Measurements from ENCODE around the gene ACACA.
"Not testable (repeated sequence)": the region's sequence is repeated elsewhere in the genome, so short reads cannot be mapped to it uniquely, and the experiment has no call there.

The ACACA gene

DNA sequence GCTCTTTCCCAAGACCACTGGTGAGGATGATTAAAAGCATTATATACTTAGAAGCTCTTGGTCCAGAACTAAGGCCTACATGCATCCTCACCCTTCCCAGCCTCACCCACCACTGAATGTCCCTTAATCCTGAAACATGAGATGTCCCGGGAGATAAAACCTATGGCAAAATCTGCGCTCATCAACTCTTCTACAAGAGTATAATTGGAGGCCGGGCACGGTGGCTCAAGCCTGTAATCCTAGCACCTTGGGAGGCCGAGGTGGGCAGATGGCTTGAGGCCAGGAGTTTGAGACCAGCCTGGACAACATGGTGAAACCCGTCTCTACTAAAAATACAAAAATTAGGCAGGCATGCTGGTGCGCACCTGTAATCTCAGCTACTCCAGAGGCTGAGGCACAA, 13.3 kb downstream of the ACACA start:
- ATAC-seq (no peak), DNase-seq (no peak)

DNA sequence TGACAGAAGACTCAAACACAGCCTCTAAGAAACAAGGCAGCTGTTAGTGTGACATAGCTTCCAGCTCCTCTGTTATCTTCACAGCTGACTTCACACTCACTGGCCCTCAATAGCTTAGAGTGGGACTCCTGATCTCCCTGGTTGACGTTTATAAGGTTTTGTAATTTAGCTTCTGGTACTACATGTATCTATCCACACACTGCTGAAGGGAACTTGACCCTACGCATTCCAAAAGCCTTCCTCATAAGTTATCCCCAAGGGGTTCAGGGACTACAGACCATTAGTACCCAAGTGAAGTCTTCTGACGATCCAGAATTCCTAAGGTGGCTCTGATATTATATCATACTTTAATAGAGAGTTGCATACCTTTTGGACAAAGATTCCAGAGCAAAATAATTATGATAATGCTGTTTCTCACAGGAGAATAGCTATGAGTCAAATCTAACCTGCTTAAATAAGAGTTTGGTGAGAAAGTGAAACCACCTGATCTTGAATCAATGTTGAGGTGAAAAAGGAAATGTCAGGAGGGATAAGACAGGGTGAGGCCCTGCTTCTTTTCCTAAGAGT, 14.5 kb downstream of the ACACA start:
- ATAC-seq (peak; percentile 79), DNase-seq (no peak)

DNA sequence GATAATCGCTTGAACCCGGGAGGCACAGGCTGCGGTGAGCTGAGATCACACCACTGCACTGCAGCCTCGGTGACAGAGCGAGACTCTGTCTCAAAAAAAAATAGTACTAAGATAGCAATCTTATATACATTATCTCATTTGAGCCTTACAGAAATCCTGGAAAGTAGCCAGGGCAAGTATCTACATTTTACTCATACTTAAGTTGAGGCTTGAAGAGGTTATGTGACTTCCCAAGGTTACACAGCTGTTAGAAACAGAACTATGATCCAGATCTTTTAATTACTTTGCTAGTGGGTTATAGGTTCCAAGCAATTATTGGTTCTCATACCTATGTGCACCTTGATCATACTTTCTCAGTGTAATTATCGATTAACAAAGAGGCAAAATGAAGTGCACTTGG, 15.5 kb downstream of the ACACA start:
- ATAC-seq (no peak), DNase-seq (no peak)

DNA sequence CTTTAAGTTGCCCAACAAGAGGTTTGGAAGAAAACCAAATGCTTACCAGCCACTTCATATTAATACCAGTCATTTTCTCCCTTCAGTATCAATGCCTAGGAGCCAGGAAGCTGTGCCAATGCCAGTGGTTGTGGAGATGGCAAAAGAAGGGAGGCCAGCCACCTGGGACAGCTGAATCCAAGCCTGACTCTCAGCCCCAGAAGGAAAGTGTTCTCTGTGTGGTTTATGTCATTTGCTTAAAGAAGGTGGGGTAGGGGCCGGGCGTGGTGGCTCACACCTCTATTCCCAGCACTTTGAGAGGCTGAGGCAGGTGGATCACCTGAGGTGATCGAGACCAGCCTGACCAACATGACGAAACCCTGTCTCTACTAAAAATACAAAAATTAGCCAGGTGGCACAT, 17.5 kb downstream of the ACACA start:
- DNase-seq (no peak), ATAC-seq (no peak)

DNA sequence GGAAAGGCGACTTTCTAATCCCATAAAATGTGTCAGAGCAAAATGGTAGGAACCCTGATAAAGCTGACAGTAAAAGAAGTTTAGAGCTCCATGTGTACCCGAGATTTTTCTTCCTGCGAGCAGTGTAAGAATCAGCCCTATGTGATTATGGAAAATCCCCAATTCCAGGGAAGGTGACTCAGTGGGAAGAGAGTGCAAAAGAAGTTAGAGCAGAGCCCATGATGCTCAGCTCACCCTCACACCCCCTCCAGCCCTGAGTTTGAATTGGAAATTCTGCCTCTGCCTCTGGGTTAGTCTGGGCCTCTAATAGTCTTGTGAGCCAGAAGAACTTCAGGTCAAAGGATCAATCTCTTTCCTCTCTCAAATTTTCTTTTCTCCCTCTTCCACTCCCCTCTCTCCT, 18.4 kb downstream of the ACACA start:
- no peak for ATAC-seq
- DNase-seq, result no peak

DNA sequence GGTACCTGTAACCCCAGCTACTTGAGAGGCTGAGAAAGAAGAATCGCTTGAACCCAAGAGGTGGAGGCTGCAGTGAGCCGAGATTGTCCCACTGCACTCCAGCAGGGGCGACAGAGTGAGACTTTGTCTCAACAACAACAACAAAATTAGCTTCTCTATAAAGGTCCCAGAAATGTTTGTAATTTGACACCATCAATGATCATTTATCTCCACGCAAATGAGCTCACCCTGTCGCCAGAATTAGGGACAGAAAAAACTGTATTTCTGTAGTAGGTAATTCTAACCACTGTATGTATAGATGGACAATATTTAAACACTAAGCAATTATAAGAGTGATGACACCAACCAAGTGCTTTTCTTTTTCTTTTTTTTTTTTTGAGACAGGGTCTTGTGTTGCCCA, 20.2 kb downstream of the ACACA start:
- DNase-seq (no peak), ATAC-seq (no peak)

DNA sequence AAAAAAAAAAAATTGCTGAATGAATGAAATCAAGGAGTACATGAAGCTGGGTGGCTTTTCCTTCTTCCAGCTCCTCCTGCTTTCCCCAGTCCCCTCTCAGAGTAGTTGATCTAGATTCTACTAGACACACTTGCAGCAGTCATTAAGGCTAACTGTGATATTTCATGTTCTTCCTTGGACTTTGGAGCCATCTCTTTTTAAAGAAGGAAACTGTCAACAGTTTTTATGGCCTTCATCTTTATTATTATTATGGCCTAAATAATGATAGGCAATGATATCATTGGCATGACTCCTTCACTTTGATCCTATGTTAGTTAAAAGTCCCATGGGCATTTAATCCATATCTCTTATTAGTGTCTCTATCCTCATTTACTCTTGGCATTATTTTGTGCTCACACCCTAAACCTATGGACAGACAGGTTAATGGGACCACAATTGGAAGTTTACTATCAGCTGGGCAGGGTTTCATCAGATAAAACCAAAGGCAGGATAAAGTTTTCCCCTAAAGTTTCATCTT, 21.1 kb downstream of the ACACA start:
- DNase-seq (no peak), ATAC-seq (no peak)

DNA sequence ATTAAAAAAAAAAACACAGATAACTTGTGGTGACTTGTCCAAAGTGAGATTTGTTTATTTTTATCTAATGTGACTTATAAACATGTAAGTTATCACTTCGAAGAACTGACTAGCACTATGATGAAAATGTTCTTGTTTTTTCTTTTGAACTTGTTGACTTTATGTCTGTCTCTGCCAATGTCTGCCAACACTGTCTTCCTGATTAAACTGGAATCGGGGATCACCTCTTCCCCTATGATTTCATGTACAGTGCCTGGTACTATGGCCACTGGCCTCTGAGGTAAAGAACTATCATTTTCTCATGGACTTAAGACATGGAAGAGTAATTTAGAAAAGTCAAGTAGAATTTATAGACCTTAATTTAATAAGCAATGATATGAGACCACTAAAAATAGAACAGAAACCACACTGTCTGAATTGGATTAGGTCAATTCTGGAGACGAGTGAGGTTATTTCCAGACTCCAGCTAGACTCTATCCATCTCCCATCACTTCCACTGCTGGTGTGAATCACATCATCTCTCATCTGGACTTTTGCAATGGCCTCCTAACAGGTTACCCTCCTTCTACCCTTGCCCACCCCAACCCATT, 22.0 kb downstream of the ACACA start:
- DNase-seq (no peak), ATAC-seq (no peak)

DNA sequence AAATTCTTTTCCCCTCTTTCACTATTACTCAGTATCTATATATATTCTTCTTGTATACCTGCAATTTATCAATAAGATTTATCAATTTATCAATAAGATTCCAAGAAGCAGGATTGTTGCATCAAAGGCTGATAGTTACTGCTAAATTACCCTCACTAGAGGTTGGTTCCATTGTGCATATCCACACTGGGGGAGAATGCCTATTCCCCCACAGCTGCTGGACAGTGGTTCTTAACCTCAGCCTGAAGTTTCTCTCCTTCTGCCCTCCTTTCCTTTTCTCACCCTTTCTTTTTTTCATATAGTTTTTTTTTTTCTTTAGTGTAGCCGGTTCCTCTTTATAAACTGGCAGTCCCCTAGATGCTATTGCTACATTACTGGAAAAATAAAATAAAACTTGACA, 24.6 kb downstream of the ACACA start:
- ATAC-seq (no peak), DNase-seq (no peak)

DNA sequence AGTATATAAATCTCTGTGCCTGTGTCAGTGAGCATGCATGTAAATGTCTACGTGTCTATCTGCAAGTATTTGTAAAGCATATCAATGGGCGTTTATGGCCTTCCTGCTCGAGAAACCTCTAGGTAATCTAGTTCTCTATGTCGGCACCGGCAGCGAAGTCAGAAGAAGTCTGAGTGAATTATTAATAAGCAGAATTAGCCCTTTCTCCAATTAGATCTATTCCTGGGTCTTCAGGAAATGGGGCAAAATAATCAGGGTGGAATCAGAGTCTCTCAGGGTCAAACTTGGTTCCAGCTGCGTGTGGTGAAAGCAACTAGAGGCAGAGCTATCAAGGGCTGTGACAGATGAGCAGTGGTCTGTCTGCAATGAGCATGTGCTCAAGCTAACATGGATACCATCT, 30.9 kb downstream of the ACACA start, which contains the start of gene C17orf78:
C17orf78 (plus strand) TSS at position 280 of the 400 bp plus-strand sequence; CDS start at position 388, 108 bp downstream.
- DNase-seq (no peak), ATAC-seq (no peak)

DNA sequence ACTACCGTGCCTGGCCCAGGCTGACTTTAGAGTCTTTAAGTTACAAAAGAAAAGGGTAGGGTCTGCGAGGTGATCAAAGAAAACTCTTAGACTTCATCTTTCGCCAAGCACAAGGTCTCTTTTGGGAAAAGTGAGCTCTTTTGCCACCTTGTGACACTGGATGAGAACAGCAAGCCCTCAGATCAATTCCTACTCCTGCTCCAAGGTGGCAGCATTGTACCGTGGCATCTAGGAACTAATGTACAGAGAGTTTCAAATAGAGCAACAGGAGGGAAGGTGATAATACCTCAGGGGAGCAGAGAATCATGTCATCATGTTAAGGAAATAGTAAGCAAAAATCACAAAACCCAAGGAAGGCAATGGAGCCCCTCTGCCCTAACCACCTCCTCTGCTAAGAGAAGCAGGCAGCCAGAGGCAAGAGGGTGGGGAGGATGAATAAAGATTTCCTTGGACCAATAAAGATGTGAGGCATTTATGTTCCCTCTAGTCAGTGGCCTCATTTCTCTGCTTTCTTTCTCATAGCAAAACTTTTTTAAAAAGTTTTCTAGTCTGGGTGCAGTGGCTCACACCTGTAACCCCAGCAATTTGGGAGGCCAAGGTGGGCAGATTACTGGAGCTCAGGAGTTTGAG, 33.0 kb downstream of the ACACA start:
- DNase-seq (peak; percentile 63), ATAC-seq (peak; percentile 99)

DNA sequence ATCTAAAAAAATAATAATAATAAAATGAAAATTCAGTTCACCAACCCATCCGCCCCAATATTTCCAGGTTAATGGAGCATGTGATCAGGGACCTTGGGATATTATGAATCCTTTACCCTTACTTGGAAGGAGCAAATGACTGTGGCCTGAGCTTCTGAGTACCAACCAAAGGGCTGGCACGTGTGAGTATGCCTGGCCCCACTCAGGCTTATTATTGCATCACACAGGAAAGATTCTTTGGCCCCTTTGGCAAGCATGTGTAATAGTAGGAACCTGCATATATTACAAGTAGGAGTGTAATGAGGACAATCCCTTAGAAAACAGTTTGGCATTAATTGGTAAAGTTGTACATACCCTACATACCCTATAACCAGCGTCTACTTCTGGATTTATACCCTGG, 38.1 kb downstream of the ACACA start:
- ATAC-seq, result no peak
- DNase-seq, result no peak

DNA sequence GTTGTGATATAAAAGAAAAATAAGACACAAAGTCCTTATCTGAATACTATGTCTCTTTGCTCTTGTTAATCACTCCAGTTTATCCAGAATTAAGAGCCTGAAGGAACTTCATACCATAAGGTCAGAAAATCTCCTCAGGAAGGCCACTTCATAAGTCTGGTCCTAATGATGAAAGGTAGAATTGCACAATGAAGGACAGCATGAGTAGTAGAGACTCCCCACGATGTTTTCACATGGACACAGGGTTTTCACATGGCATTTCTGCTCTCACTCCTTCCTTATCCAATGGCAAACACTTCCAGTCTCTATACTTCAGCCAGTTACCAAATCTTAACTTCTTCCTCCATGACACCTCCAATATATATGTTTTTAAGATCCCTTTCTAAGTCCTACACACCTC, 41.0 kb downstream of the ACACA start:
- ATAC-seq, result no peak
- no peak for DNase-seq

DNA sequence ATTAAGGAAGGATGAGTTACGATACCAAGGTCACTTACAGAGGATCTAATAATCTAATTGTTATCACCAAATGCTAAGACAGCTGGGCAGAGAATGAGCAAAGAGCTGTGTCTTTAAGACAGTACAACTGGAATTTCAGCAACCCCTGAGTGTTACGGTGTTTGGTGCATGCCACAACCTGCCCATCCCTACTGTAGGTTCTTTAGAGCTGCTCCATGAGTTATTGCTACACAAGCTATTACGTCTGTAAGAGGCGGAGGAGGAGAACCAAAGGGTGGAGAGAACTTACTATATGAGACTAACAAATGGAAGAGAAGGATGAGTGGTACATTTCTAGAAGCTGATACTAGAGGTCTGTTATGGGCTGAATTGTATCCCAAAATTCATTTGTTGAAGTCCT, 45.1 kb downstream of the ACACA start:
- ATAC-seq (no peak), DNase-seq (no peak)

DNA sequence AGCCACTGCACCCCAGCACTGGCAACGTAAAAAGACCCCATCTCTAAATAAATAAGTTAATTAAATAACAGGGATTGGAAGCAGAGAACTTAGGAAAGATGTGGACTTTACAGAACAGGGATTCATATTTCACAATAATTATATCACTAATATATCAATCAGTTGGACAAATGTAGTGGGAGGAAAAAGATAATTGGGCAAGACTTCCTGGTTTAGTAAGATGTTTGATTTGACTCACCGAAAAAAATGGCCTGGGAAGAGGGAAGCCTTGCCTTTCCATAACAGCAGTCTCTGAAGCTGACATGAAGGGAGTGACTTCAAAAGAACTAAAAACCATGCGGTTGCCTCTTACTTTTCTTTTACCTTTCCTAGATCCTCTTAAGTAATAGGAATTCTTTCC, 46.0 kb downstream of the ACACA start:
- ATAC-seq, result no peak
- DNase-seq, result no peak

DNA sequence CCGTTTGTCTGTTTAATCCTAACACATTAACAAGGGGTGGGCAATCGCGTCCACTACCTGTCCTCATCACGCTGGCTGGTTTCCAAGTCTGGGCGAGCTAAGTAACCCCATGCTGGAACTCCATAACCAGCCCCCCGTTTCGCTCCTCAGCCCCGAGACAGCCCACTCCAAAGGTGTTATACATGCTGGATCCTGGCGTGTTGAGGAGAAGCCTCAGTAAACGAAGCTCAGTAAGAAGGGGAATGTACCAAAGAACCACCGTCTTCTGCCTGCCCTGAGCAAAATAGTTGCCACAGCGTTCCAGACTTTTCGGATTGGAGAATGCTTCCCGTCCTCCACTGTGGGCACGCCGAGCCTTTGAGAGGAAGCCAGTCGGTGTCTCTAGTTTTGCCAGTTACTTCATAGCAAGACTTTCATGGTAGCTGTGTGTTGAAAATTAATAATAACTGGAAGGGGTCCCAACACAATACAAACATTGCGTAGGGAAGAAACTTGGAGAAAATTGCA, 46.9 kb downstream of the ACACA start:
- no peak for DNase-seq

DNA sequence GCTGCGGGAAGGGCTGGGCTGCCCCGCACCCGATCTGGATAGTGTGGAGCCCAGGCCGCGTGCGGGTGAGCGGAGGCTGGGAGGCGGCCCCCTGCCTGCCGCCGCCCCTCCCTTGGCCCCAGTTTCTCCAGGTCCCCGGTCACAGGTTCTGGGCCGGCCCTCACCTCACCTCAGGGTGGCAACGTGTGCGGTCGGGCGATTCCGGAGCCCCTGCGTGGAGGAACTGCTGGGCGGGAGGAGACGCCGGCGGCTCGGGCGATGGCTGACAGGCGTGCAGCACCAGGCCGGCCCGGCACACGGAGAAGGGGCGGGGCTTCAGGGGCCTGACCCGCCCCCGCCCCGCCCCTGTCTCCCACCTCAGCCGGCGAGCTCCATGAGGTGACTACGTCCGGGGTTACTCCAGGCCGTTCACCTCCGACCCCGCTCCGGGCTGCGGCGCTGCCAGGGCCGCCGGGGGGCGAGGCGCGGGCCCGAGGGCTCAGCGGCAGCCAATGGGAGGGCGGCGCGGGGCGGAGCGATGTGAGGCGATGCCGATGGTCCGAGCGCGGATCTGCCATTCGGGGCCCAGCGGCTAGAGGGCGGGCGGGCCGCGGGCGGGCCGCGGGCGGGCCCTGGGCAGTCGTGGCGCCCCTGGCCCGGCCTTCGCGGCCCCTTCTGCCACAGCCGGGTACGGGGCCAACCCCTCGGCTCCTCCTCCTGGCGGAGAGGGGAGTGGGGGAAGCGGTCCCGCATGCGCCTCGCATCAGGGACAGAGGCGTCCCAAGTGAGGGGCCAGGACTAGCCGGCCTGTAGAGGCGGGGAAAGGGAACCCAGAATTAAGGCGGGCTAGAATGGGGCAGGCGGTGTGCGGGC, 47.6 kb downstream of the ACACA start:
- ATAC-seq (peak; percentile 98), DNase-seq (peak; percentile 96)

More for the DNA sequence above, 46.9 kb downstream of the ACACA start:
- no peak for ATAC-seq

DNA sequence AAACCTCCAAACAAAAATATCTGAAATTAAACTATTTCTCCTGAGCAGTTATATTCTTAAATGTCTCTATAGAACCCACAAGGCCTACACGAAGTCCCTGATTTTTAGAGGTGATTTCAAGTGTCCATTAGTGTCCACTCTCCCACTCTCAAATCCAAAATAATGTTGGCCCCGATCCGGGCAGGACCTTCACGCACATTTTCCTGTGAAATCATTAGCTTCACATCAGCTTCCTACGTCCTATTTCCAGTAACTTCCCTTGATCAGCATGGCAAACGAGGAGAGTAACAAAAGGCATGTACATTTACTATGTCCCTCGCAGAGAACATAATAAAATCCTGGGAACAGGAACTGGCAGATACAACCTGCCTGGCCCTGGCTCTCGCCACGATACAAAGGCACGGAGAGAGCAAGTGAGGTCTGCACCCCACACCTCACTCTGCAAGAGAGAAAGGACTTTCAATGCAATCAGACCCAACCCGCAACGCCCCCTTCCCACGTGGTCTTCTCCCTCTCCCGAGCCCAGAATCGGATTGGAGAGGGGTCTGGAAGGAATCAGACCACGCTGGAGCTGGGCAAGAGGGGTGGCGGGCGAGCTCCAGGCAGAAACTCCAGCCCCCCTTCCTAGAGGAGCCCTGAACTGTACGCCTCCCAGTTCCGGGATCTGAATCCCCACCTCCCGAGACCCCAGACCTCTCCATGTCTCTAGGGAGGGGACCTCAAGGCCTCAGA, 48.4 kb downstream of the ACACA start:
- ATAC-seq (peak; percentile 3), DNase-seq (peak; percentile 58)

DNA sequence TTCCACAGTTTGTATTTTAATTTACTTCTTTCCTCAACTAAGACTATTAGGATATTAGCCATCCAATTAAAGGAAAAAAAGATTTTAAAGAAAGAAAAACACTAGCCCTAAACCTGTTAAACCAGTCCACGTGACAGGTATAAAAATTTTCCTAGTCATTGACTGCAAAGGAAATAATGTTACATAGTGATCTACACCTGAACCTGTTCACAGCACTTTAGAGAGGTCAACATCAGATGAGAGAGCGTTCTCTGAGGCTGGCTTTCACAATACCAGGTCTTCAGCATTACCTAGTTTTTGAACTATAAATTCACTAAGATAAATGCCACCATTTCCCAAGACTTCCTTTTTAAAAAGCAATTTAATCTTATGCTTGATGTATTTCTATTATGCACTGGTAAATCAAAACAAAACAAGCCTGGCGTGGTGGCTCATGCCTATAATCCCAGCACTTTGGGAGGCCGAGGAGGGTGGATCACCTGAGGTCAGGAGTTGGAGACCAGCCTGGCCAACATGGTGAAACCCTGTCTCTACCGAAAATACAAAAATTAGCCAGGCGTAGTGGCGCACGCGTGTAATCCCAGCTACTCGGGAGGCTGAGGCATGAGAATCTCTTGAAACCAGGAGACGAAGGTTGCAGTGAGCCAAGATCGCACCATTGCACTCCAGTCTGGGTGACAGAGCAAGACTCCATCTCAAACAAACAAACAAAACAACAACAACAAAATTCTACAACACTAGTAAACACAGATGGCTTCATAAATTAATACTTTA, 49.7 kb downstream of the ACACA start:
- not testable (repeated sequence) for ATAC-seq, DNase-seq

DNA sequence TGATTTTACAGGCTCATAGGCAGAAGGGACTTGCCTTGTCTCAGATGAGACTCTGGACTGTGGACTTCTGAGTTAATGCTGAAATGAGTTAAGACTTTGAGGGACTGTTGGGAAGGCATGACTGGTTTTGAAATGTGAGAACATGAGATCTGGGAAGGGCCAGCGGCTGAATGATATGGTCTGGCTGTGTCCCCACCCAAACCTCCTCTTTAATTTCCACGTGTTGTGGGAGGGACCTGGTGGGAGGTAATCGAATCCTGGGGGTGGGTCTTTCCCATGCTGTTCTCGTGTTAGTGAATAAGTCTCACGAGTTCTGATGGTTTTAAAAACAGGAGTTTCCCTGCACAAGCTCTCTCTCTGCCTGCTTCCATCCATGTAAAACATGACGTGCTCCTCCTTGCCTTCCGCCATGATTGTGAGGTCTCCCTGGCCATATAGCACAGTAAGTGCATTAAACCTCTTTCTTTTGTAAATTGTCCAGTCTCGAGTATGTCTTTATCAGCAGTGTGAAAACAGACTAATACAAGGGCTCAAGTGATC, 59.7 kb downstream of the ACACA start:
- ATAC-seq, result not testable (repeated sequence)

DNA sequence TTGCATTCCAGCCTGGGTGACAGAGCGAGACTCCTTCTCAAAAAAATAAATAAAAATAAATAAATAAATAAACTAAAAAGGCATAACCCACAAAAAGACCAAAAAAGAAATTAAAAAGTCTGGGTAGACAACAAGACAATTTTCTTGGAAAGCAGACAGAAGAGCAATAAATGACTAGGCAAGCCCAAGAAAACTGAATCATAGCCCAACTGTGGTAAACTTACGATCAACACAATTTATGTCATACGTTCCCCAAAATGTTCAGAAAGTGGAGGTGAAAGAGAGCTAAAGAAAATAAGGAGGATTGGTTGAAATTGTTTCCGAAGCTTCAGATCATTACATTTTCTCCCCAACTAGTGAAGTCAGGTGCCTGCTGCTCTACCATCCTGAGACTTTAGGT, 62.1 kb downstream of the ACACA start:
- DNase-seq (no peak), ATAC-seq (peak; percentile 14)

More for the DNA sequence above, 59.7 kb downstream of the ACACA start:
- not testable (repeated sequence) for DNase-seq
